ENCODE measurements around the gene GSK3B.

The GSK3B gene

GRCh38 chr3:120094776-120095225 is 554 bp upstream of the GSK3B start:
- peak; percentile 87 for DNase-seq (ENCODE audit: extremely low spot score)
- ChIA-PET CTCF (interaction anchor here (0.6 kb wide), 2 partner anchors 17 to 536 kb away, joined by 3 to 4 read pairs; no protein-coding TSS in a partner anchor), POLR2A (interaction anchor here (0.8 to 3.7 kb wide), 50 partner anchors 9 to 501 kb away, joined by 3 to 45 read pairs (median 5); partner anchors contain the start of genes LRRC58 and NDUFB4)

DNA sequence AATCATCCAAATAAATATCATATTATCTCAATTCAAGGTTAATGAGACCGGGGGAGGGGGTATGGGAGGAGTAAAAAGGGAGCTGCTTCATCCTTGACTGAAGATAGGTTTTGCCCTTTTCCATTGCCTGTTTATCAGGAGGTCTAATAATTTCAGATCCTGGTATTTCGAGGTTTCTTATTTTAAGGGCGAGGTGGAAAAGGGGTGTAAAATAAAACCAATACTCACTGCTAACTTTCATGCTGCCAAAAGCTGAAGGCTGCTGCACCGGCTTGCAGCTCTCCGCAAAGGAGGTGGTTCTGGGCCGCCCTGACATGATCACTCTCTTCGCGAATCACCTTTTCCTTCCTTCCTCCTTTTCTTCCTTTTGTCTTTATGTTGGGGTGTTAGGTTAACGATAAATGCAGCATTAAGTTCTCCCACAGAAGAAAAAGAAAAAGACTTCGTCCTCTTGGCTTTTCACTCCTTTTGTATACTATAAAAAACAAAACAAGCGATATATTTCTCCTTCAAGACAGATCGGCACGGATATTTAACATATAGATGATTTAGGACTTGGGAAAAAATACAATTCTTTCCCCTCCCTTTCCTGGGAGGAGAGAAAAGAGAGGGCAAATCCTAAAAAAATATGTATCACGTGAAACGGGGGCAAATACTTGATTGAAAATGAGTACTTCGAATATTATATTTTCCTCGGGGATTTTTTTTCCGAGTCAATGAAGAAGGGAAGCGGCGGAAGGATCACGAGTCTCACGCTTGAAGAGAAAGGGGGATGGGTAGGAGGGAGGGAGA is 932 bp downstream of the GSK3B start:
- ChIA-PET CTCF (interaction anchor here (0.6 kb wide), 1 partner anchor 55 kb away, joined by 3 read pairs; no protein-coding TSS in a partner anchor), POLR2A (interaction anchor here (1.1 to 3.7 kb wide), 12 partner anchors 10 to 367 kb away, joined by 3 to 38 read pairs (median 6); no protein-coding TSS in a partner anchor)
- TF ChIP-seq SP1 (IDR thresholded peaks at IDR 0.05) (no peak), NFRKB (IDR thresholded peaks at IDR 0.05) (0 out of 2 replicates have a peak, but pooled peaks have one; percentile 36)
- no peak for DNase-seq (ENCODE audit: extremely low spot score)

More at GRCh38 chr3:120094776-120095225, 554 bp upstream of the GSK3B start:
- 0 out of 2 replicates have a peak, but pooled peaks have one; percentile 1 for TF ChIP-seq PKNOX1 (IDR thresholded peaks at IDR 0.05)
- TF ChIP-seq SUZ12 (IDR thresholded peaks at IDR 0.05): no peak
- 0 out of 2 replicates have a peak, but pooled peaks have one; percentile 62 for TF ChIP-seq HDGF (IDR thresholded peaks at IDR 0.05; ENCODE audit: borderline replicate concordance)

GRCh38 chr3:120092474-120092873 is 1.8 kb downstream of the GSK3B start:
- TF ChIP-seq PKNOX1 (IDR thresholded peaks at IDR 0.05) (peak; percentile 55), ARNT (IDR thresholded peaks at IDR 0.05) (no peak)
- DNase-seq (ENCODE audit: extremely low spot score): no peak
- ChIA-PET POLR2A (interaction anchor here (2.6 kb wide), 1 partner anchor 9 kb away, joined by 23 read pairs; no protein-coding TSS in a partner anchor), CTCF (interaction anchor here (0.6 kb wide), 1 partner anchor 54 kb away, joined by 3 read pairs; no protein-coding TSS in a partner anchor)

- DNase-seq (ENCODE audit: extremely low spot score): no peak
- TF ChIP-seq CTBP1 (IDR thresholded peaks at IDR 0.05; ENCODE audit: borderline replicate concordance) (no peak), HDGF (IDR thresholded peaks at IDR 0.05; ENCODE audit: borderline replicate concordance) (no peak), ARNT (IDR thresholded peaks at IDR 0.05) (no peak), PKNOX1 (IDR thresholded peaks at IDR 0.05) (no peak), ZNF384 (IDR thresholded peaks at IDR 0.05) (no peak)
- POLR2A ChIA-PET: no interaction called here
- CTCF ChIA-PET: no interaction called here
These were observed 3.8 kb downstream of the GSK3B start for GRCh38 chr3:120090422-120090821.

DNA sequence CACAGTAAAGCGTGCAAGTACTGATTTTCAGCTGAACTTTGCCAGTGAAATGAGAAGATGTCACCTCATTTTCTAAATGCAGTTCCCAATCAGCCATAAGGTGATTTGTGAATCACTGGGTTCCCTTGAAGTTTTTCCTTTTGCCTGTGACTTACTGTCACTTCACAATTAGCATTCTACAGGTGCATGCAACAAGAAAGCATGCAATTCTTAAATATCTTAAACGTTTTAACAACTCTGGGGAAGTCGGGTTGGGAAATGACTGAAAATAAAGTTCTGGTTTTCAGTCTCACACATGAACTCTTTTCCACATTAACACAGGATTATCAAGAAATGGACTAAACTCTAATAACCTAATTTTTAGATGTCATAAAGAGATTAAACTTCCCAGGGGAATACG is 5.2 kb downstream of the GSK3B start:
- POLR2A ChIA-PET: no interaction called here
- TF ChIP-seq ELF4 (IDR thresholded peaks at IDR 0.05): no peak
- TF ChIP-seq LEF1 (IDR thresholded peaks at IDR 0.05; ENCODE audit: borderline replicate concordance): no peak
- TF ChIP-seq PKNOX1 (IDR thresholded peaks at IDR 0.05): no peak
- TF ChIP-seq FOXM1 (IDR thresholded peaks at IDR 0.05; ENCODE audit: borderline replicate concordance): no peak
- no peak for TF ChIP-seq TARDBP (IDR thresholded peaks at IDR 0.05)
- TF ChIP-seq SUZ12 (IDR thresholded peaks at IDR 0.05): no peak
- no peak for TF ChIP-seq SP1 (IDR thresholded peaks at IDR 0.05)
- TF ChIP-seq FOXA1 (IDR thresholded peaks at IDR 0.05): no peak
- no peak for TF ChIP-seq CTBP1 (IDR thresholded peaks at IDR 0.05; ENCODE audit: borderline replicate concordance)
- TF ChIP-seq ARNT (IDR thresholded peaks at IDR 0.05): no peak
- no peak for TF ChIP-seq ZNF384 (IDR thresholded peaks at IDR 0.05)
- TF ChIP-seq L3MBTL2 (conservative IDR thresholded peaks at IDR 0.05): no peak
- DNase-seq (ENCODE audit: extremely low spot score): no peak
- CTCF ChIA-PET: no interaction called here

DNA sequence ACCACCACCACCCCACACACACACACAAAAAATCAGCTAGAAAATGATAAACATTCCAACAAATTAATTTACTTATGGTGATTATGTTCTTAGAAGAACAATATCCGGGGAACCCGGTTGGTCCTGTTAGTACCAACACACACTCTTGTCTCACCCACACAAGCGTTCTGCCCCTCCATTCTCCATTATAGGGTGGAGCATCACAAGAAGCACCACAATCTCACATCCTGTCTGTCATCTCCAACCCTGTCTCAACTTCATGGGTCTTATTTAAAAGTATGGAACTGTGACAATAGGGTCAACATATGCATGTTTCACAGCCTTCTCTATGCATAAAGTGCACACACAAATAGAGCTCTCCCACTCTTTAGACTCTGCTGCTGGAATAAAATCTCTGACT is 5.6 kb downstream of the GSK3B start:
- DNase-seq (ENCODE audit: extremely low spot score): no peak
- TF ChIP-seq FOXK2 (IDR thresholded peaks at IDR 0.05): no peak
- TF ChIP-seq TARDBP (IDR thresholded peaks at IDR 0.05): no peak
- no peak for TF ChIP-seq CTBP1 (IDR thresholded peaks at IDR 0.05; ENCODE audit: borderline replicate concordance)
- TF ChIP-seq ARNT (IDR thresholded peaks at IDR 0.05): no peak
- TF ChIP-seq ZNF384 (IDR thresholded peaks at IDR 0.05): no peak
- no peak for TF ChIP-seq SP1 (IDR thresholded peaks at IDR 0.05)
- no peak for TF ChIP-seq NFRKB (IDR thresholded peaks at IDR 0.05)
- TF ChIP-seq ELF4 (IDR thresholded peaks at IDR 0.05): no peak
- no peak for TF ChIP-seq PKNOX1 (IDR thresholded peaks at IDR 0.05)
- TF ChIP-seq SUZ12 (IDR thresholded peaks at IDR 0.05): no peak
- no peak for TF ChIP-seq BHLHE40 (IDR thresholded peaks at IDR 0.05; ENCODE audit: borderline replicate concordance)
- TF ChIP-seq LEF1 (IDR thresholded peaks at IDR 0.05; ENCODE audit: borderline replicate concordance): no peak
- no peak for TF ChIP-seq L3MBTL2 (conservative IDR thresholded peaks at IDR 0.05)
- ChIA-PET CTCF (no interaction called here), POLR2A (no interaction called here)

Data from HEK293T (cell line).